Measurements from ENCODE around the gene XRCC4. TPM values are rescaled to one million over a fixed set of nuclear protein-coding genes. Genes with fewer than 3 reads are reported as not detected.

Gene XRCC4
- total and polyA plus RNA-seq, 4 donors, result 2.3 to 4.9 (median 3.0) TPM

DNA sequence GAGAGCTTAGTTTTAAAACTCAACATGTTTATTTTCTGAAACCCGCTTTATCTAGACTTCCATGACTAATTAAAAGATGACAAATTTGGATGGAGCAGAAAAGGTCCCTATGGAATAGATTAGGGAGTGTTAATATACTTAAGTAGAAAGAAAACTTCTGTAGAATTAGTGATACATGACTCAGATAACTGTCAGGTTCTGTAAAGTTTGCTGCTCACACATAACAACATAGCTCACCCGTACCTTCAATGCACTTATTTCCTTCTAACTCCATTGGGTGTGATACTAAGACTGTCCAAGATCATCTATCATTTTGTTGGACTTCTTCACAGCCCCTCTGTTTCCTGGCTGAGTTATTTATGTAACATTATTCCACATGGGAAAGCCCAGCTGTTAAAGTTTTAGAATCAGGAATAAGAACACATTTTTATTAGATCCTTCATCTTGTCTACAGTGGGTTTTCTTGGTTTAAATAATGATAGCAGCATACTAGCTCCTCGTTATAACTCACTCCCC lies 27.9 kb upstream of the XRCC4 start:
- no peak overlapping the region for H3K4me3 ChIP-seq (ENCODE audit: low read depth in 1 of 3, low read length in 3 of 3)
- H3K27me3 ChIP-seq (ENCODE audit: control insufficient read depth in 4 of 4, insufficient read depth in 4 of 4, low read length in 3 of 4), result no peaks in the 10 kb centered on the region
- DNase-seq (ENCODE audit: low spot score), result no peak
- 88% methylated on average over 3 of the region's 3 CpGs for WGBS
- TF ChIP-seq HNF4G (IDR thresholded peaks at IDR 0.05), result no peak
- no peak for TF ChIP-seq GABPA (IDR thresholded peaks at IDR 0.05 in 1 of 2, conservative IDR thresholded peaks at IDR 0.05 in 1 of 2)
- TF ChIP-seq, protein P1, sequence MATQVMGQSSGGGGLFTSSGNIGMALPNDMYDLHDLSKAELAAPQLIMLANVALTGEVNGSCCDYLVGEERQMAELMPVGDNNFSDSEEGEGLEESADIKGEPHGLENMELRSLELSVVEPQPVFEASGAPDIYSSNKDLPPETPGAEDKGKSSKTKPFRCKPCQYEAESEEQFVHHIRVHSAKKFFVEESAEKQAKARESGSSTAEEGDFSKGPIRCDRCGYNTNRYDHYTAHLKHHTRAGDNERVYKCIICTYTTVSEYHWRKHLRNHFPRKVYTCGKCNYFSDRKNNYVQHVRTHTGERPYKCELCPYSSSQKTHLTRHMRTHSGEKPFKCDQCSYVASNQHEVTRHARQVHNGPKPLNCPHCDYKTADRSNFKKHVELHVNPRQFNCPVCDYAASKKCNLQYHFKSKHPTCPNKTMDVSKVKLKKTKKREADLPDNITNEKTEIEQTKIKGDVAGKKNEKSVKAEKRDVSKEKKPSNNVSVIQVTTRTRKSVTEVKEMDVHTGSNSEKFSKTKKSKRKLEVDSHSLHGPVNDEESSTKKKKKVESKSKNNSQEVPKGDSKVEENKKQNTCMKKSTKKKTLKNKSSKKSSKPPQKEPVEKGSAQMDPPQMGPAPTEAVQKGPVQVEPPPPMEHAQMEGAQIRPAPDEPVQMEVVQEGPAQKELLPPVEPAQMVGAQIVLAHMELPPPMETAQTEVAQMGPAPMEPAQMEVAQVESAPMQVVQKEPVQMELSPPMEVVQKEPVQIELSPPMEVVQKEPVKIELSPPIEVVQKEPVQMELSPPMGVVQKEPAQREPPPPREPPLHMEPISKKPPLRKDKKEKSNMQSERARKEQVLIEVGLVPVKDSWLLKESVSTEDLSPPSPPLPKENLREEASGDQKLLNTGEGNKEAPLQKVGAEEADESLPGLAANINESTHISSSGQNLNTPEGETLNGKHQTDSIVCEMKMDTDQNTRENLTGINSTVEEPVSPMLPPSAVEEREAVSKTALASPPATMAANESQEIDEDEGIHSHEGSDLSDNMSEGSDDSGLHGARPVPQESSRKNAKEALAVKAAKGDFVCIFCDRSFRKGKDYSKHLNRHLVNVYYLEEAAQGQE (IDR thresholded peaks at IDR 0.05), result no peak
- TF ChIP-seq RXRA (IDR thresholded peaks at IDR 0.05), result no peak
- TF ChIP-seq, protein P2, sequence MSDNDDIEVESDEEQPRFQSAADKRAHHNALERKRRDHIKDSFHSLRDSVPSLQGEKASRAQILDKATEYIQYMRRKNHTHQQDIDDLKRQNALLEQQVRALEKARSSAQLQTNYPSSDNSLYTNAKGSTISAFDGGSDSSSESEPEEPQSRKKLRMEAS (IDR thresholded peaks at IDR 0.05), result no peak
- TF ChIP-seq SP1 (IDR thresholded peaks at IDR 0.05), result no peak
- H3K9me3 ChIP-seq (ENCODE audit: control insufficient read depth in 4 of 4, low read length in 3 of 4), result no peaks in the 10 kb centered on the region
- H3K9ac ChIP-seq (ENCODE audit: low read depth in 1 of 2, low read length in 2 of 2), result no peak overlapping the region
- H3K4me1 ChIP-seq (ENCODE audit: control insufficient read depth in 4 of 4, insufficient read depth in 4 of 4, low read length in 3 of 4), result no peaks in the 10 kb centered on the region
- H3K27ac ChIP-seq (ENCODE audit: low read depth in 1 of 2, low read length in 2 of 2), result no peak overlapping the region
- H3K36me3 ChIP-seq (ENCODE audit: control insufficient read depth in 4 of 4, insufficient read depth in 3 of 4, low read depth in 1 of 4, low read length in 3 of 4), result peaks cover 0 to 22% (median 4%) of the 10 kb centered on the region in 4 donors

DNA sequence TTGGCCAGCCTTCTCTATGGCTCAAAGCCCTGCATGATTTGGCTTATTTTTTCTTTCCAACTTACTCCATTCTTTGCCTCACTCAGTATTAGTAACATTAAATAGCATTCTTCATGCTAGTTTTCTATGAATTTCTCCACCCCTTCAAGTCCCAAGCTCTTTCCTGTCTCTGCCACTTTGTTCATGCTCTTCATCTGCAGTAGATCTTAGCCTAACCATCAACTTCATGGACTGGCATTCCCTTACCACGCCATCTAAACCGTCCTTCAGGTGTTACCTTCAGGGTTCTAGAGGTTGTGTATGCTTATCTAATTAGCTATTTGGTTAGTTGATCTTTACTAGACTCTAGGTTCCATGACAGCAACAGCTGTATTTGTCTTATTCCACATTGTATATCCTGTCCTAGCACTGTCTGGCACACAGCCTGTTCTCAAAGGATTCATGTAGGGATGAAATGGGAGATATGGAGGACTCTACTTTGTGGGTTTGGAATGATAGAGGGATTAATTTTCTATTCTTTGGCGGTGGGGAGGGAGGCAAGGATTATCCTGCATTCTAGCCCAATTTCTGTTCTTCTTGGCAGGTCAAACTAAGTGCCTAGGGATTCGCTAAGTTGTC lies 26.5 kb upstream of the XRCC4 start:
- 95% methylated on average over 4 of the region's 4 CpGs for WGBS
- no peak for DNase-seq (ENCODE audit: low spot score)
- TF ChIP-seq FOXA2 (IDR thresholded peaks at IDR 0.05) (no peak), HNF4A (conservative IDR thresholded peaks at IDR 0.05) (no peak), SP1 (IDR thresholded peaks at IDR 0.05) (no peak), FOXA1 (IDR thresholded peaks at IDR 0.05) (no peak), JUND (IDR thresholded peaks at IDR 0.05) (no peak), RAD21 (IDR thresholded peaks at IDR 0.05) (no peak), TAF1 (conservative IDR thresholded peaks at IDR 0.05) (no peak)
- TF ChIP-seq, protein P3, sequence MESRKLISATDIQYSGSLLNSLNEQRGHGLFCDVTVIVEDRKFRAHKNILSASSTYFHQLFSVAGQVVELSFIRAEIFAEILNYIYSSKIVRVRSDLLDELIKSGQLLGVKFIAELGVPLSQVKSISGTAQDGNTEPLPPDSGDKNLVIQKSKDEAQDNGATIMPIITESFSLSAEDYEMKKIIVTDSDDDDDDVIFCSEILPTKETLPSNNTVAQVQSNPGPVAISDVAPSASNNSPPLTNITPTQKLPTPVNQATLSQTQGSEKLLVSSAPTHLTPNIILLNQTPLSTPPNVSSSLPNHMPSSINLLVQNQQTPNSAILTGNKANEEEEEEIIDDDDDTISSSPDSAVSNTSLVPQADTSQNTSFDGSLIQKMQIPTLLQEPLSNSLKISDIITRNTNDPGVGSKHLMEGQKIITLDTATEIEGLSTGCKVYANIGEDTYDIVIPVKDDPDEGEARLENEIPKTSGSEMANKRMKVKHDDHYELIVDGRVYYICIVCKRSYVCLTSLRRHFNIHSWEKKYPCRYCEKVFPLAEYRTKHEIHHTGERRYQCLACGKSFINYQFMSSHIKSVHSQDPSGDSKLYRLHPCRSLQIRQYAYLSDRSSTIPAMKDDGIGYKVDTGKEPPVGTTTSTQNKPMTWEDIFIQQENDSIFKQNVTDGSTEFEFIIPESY (IDR thresholded peaks at IDR 0.05), result no peak
- TF ChIP-seq, protein P4, sequence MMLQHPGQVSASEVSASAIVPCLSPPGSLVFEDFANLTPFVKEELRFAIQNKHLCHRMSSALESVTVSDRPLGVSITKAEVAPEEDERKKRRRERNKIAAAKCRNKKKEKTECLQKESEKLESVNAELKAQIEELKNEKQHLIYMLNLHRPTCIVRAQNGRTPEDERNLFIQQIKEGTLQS (IDR thresholded peaks at IDR 0.05), result no peak
- TF ChIP-seq, protein P5, sequence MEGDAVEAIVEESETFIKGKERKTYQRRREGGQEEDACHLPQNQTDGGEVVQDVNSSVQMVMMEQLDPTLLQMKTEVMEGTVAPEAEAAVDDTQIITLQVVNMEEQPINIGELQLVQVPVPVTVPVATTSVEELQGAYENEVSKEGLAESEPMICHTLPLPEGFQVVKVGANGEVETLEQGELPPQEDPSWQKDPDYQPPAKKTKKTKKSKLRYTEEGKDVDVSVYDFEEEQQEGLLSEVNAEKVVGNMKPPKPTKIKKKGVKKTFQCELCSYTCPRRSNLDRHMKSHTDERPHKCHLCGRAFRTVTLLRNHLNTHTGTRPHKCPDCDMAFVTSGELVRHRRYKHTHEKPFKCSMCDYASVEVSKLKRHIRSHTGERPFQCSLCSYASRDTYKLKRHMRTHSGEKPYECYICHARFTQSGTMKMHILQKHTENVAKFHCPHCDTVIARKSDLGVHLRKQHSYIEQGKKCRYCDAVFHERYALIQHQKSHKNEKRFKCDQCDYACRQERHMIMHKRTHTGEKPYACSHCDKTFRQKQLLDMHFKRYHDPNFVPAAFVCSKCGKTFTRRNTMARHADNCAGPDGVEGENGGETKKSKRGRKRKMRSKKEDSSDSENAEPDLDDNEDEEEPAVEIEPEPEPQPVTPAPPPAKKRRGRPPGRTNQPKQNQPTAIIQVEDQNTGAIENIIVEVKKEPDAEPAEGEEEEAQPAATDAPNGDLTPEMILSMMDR (IDR thresholded peaks at IDR 0.05; ENCODE audit: low read depth, low read length, missing input control), result no peak
- TF ChIP-seq, protein P2 (IDR thresholded peaks at IDR 0.05), result no peak
- TF ChIP-seq, protein P1 (IDR thresholded peaks at IDR 0.05), result no peak
- Histone ChIP-seq H3K4me1 (ENCODE audit: control insufficient read depth in 4 of 4, insufficient read depth in 4 of 4, low read length in 3 of 4) (no peaks in the 10 kb centered on the region), H3K4me3 (ENCODE audit: low read depth in 1 of 3, low read length in 3 of 3) (no peak overlapping the region), H3K27me3 (ENCODE audit: control insufficient read depth in 4 of 4, insufficient read depth in 4 of 4, low read length in 3 of 4) (no peaks in the 10 kb centered on the region), H3K9ac (ENCODE audit: low read depth in 1 of 2, low read length in 2 of 2) (no peak overlapping the region), H3K27ac (ENCODE audit: low read depth in 1 of 2, low read length in 2 of 2) (no peak overlapping the region), H3K36me3 (ENCODE audit: control insufficient read depth in 4 of 4, insufficient read depth in 3 of 4, low read depth in 1 of 4, low read length in 3 of 4) (peaks cover 0 to 22% (median 4%) of the 10 kb centered on the region in 4 donors), H3K9me3 (ENCODE audit: control insufficient read depth in 4 of 4, low read length in 3 of 4) (no peaks in the 10 kb centered on the region)
